ENCODE data around the gene ISOC2.
"Not testable (repeated sequence)": the region's sequence is repeated elsewhere in the genome, so short reads cannot be mapped to it uniquely, and the experiment has no call there.

ISOC2 gene

GRCh38 chr19:55460670-55461258 lies 678 bp downstream of the ISOC2 start:
- in situ Hi-C loops (cut with MboI; ENCODE audit: low sequenced_read_pairs): no loop called here

- in situ Hi-C loops (cut with MboI; ENCODE audit: low sequenced_read_pairs): no loop called here
These were observed 1.3 kb downstream of the ISOC2 start for GRCh38 chr19:55459950-55460657.

GRCh38 chr19:55459551-55459949 lies 1.9 kb downstream of the ISOC2 start:
- in situ Hi-C loops (cut with MboI; ENCODE audit: low sequenced_read_pairs): no loop called here

- in situ Hi-C loops (cut with MboI; ENCODE audit: low sequenced_read_pairs): no loop called here
These were observed 3.6 kb downstream of the ISOC2 start for GRCh38 chr19:55457683-55458457.

GRCh38 chr19:55456347-55456746 lies 5.1 kb downstream of the ISOC2 start:
- in situ Hi-C loops (cut with MboI; ENCODE audit: low sequenced_read_pairs): no loop called here

GRCh38 chr19:55455576-55456235 lies 5.7 kb downstream of the ISOC2 start:
- in situ Hi-C loops (cut with MboI; ENCODE audit: low sequenced_read_pairs): no loop called here

GRCh38 chr19:55454787-55455243 lies 6.6 kb downstream of the ISOC2 start:
- in situ Hi-C loops (cut with MboI; ENCODE audit: low sequenced_read_pairs): no loop called here

- in situ Hi-C loops (cut with MboI; ENCODE audit: low sequenced_read_pairs): no loop called here
These were observed 7.8 kb downstream of the ISOC2 start for GRCh38 chr19:55453511-55454260.

- in situ Hi-C loops (cut with MboI; ENCODE audit: low sequenced_read_pairs): no loop called here
These were observed 8.6 kb downstream of the ISOC2 start for GRCh38 chr19:55452749-55453346.

GRCh38 chr19:55451965-55452748 lies 9.3 kb downstream of the ISOC2 start:
- in situ Hi-C loops (cut with MboI; ENCODE audit: low sequenced_read_pairs): no loop called here

- in situ Hi-C loops (cut with MboI; ENCODE audit: low sequenced_read_pairs): no loop called here
These were observed 10.1 kb downstream of the ISOC2 start for GRCh38 chr19:55451163-55451964.

GRCh38 chr19:55449469-55449868 lies 12.0 kb downstream of the ISOC2 start:
- in situ Hi-C loops (cut with MboI; ENCODE audit: low sequenced_read_pairs): no loop called here

- in situ Hi-C loops (cut with MboI; ENCODE audit: low sequenced_read_pairs): not testable (repeated sequence)
These were observed 13.3 kb downstream of the ISOC2 start for GRCh38 chr19:55448175-55448490.

- in situ Hi-C loops (cut with MboI; ENCODE audit: low sequenced_read_pairs): no loop called here
These were observed 13.8 kb downstream of the ISOC2 start for GRCh38 chr19:55447421-55448174.

- in situ Hi-C loops (cut with MboI; ENCODE audit: low sequenced_read_pairs): no loop called here
These were observed 15.4 kb downstream of the ISOC2 start for GRCh38 chr19:55446060-55446459.

GRCh38 chr19:55444646-55445045 lies 16.8 kb downstream of the ISOC2 start:
- in situ Hi-C loops (cut with MboI; ENCODE audit: low sequenced_read_pairs): no loop called here

GRCh38 chr19:55443824-55444480 lies 17.5 kb downstream of the ISOC2 start:
- in situ Hi-C loops (cut with MboI; ENCODE audit: low sequenced_read_pairs): no loop called here

Data from hTERT RPE-1 (cell line).